ENCODE data around the gene HK1.
"Not testable (repeated sequence)": the region's sequence is repeated elsewhere in the genome, so short reads cannot be mapped to it uniquely, and the experiment has no call there.

Gene HK1

GRCh38 chr10:69312528-69312927 lies 34.2 kb downstream of the HK1 start:
- DNase-seq: no peak

GRCh38 chr10:69315100-69315542 lies 36.8 kb downstream of the HK1 start:
- no peak for DNase-seq

GRCh38 chr10:69315610-69316312 lies 37.5 kb downstream of the HK1 start:
- DNase-seq: no peak

GRCh38 chr10:69316313-69317059 lies 38.2 kb downstream of the HK1 start:
- DNase-seq: no peak

GRCh38 chr10:69317175-69317604 lies 38.9 kb downstream of the HK1 start:
- DNase-seq: no peak

- no peak for DNase-seq
Measured at GRCh38 chr10:69317626-69318105, 39.4 kb downstream of the HK1 start.

GRCh38 chr10:69318106-69318866 lies 40.0 kb downstream of the HK1 start:
- peak; percentile 30 for DNase-seq

GRCh38 chr10:69318867-69319727 lies 40.8 kb downstream of the HK1 start:
- no peak for DNase-seq

- DNase-seq: no peak
Measured at GRCh38 chr10:69319841-69320316, 41.6 kb downstream of the HK1 start.

- DNase-seq: no peak
Measured at GRCh38 chr10:69320521-69320920, 42.2 kb downstream of the HK1 start.

GRCh38 chr10:69321039-69321715 lies 42.9 kb downstream of the HK1 start:
- no peak for DNase-seq

- DNase-seq: no peak
Measured at GRCh38 chr10:69321865-69322264, 43.6 kb downstream of the HK1 start.

- not testable (repeated sequence) for DNase-seq
Measured at GRCh38 chr10:69322346-69322745, 44.0 kb downstream of the HK1 start.

- no peak for DNase-seq
Measured at GRCh38 chr10:69323622-69324021, 45.3 kb downstream of the HK1 start.

GRCh38 chr10:69324583-69324982 lies 46.3 kb downstream of the HK1 start:
- no peak for DNase-seq

- DNase-seq: not testable (repeated sequence)
Measured at GRCh38 chr10:69325637-69326523, 47.6 kb downstream of the HK1 start.

- DNase-seq: no peak
Measured at GRCh38 chr10:69326692-69327091, 48.4 kb downstream of the HK1 start.

GRCh38 chr10:69327463-69328379 lies 49.4 kb downstream of the HK1 start:
- DNase-seq: no peak

GRCh38 chr10:69328380-69328735 lies 50.1 kb downstream of the HK1 start:
- DNase-seq: no peak

GRCh38 chr10:69328888-69329287 lies 50.6 kb downstream of the HK1 start:
- not testable (repeated sequence) for DNase-seq
